B cell (primary cell): ENCODE measurements around the gene AGR3. TPM values are rescaled to one million over a fixed set of nuclear protein-coding genes. Genes with fewer than 3 reads are reported as not detected.

ENCODE experiments used
- ATAC-seq: fragments of 200-7000 bp; cut with Tn5 transposase; one replicate; pipeline ENCODE4 v1.10.0; 2021; ENCODE audit warnings: low read depth, mild to moderate bottlenecking, moderate number of reproducible peaks, moderate library complexity
- CTCF ChIA-PET: fragments of 350-600 bp; sonication (Branson Sonifier 250); formaldehyde crosslinking; loops from one replicate; lab custom pipeline; 2021; ENCODE audit warnings: antibody characterized with exemption, inconsistent platforms; lab: Charles Lee
- POLR2A ChIA-PET: fragments of 350-600 bp; sonication (Branson Sonifier 250); formaldehyde crosslinking; loops from one replicate; lab custom pipeline; 2021; ENCODE audit warnings: antibody characterized with exemption; lab: Charles Lee
- DNase-seq: peaks from one replicate; pipeline ENCODE4 v3.0.0; 2013
- H2AFZ ChIP-seq: 2 replicates; pipeline ENCODE4 v1.6.1; 2012; ENCODE audit warnings: mild to moderate bottlenecking, low read depth, low read length; ENCODE audit not compliant: insufficient read depth, poor library complexity, severe bottlenecking
- H3K27ac ChIP-seq, 2 donors: 1 replicate in 1 of 2; 2 replicates in 1 of 2; pipeline ENCODE4 v1.5.1; 2012 to 2013; ENCODE audit warnings: low read length in 2 of 2, mild to moderate bottlenecking in 2 of 2, moderate library complexity in 1 of 2
- H3K27me3 ChIP-seq, 4 experiments: fragments of 200-600 bp in 1 of 4; sonication (generic) in 1 of 4; replicated peaks in 1 of 4; 1 replicate in 2 of 4; 2 replicates in 2 of 4; pipeline versions ENCODE4 v1.6.1 to v1.7.0; 2013 to 2016; ENCODE audit warnings: low read length in 3 of 4, mild to moderate bottlenecking in 2 of 4, mixed read lengths in 1 of 4, moderate library complexity in 1 of 4; ENCODE audit not compliant: insufficient read depth in 4 of 4, control insufficient read depth in 3 of 4; ENCODE audit errors: control extremely low read depth in 1 of 4
- H3K36me3 ChIP-seq, 2 experiments: replicated peaks in 1 of 2; 1 replicate in 1 of 2; 2 replicates in 1 of 2; pipeline versions ENCODE4 v1.6.1 to v1.7.1; 2013; ENCODE audit warnings: low read length in 1 of 2; ENCODE audit not compliant: insufficient read depth in 2 of 2, control insufficient read depth in 1 of 2; ENCODE audit errors: control extremely low read depth in 1 of 2, extremely low read depth in 1 of 2
- H3K4me1 ChIP-seq, 2 donors: fragments of 200-600 bp in 1 of 2; sonication (generic) in 1 of 2; 1 replicate in 1 of 2; 2 replicates in 1 of 2; pipeline versions ENCODE4 v1.5.1 to v1.6.1; 2013 to 2017; ENCODE audit warnings: low read length in 2 of 2; ENCODE audit not compliant: control insufficient read depth in 2 of 2, insufficient read depth in 2 of 2
- H3K4me2 ChIP-seq: replicated peaks from 2 replicates; pipeline ENCODE3; 2012; ENCODE audit warnings: mild to moderate bottlenecking, low read depth, low read length; ENCODE audit not compliant: poor library complexity, severe bottlenecking
- H3K4me3 ChIP-seq, 5 experiments: fragments of 200-600 bp in 1 of 5; sonication (generic) in 1 of 5; 1 replicate in 3 of 5; 2 replicates in 2 of 5; pipeline versions ENCODE4 v1.5.1 to v1.7.0; 2011 to 2016; ENCODE audit warnings: low read length in 4 of 5, mild to moderate bottlenecking in 4 of 5, low read depth in 2 of 5, control low read depth in 1 of 5, moderate library complexity in 1 of 5; ENCODE audit not compliant: insufficient read depth in 1 of 5; ENCODE audit errors: control extremely low read depth in 1 of 5, extremely low read depth in 1 of 5
- H3K79me2 ChIP-seq: fragments of 200-600 bp; sonication (generic); one replicate; pipeline ENCODE4 v1.6.0; 2016; ENCODE audit warnings: low read length; ENCODE audit not compliant: control insufficient read depth, insufficient read depth
- H3K9ac ChIP-seq: fragments of 200-600 bp; sonication (generic); 2 replicates; pipeline ENCODE4 v1.6.1; 2017; ENCODE audit warnings: mild to moderate bottlenecking, low read length, moderate library complexity
- H3K9me3 ChIP-seq, 3 donors: one replicate each; pipeline versions ENCODE4 v1.6.1 to v1.7.1; 2013; ENCODE audit warnings: low read length in 2 of 3; ENCODE audit not compliant: control insufficient read depth in 2 of 3, insufficient read depth in 1 of 3; ENCODE audit errors: control extremely low read depth in 1 of 3
- H4K20me1 ChIP-seq: 2 replicates; pipeline ENCODE4 v1.6.0; 2012; ENCODE audit warnings: mild to moderate bottlenecking, low read length; ENCODE audit not compliant: insufficient read depth, control insufficient read depth, poor library complexity, severe bottlenecking
- H3K27ac Mint-ChIP-seq: one replicate; pipeline ENCODE4 v1.8.0; 2021; ENCODE audit warnings: mixed read lengths
- H3K27me3 Mint-ChIP-seq: one replicate; pipeline ENCODE4 v1.8.0; 2021; ENCODE audit warnings: mixed read lengths
- H3K4me1 Mint-ChIP-seq: one replicate; pipeline ENCODE4 v1.8.0; 2021; ENCODE audit warnings: mixed read lengths
- H3K4me3 Mint-ChIP-seq: one replicate; pipeline ENCODE4 v1.8.0; 2021; ENCODE audit warnings: mixed read lengths
- H3K9me3 Mint-ChIP-seq: one replicate; pipeline ENCODE4 v1.8.0; 2022; ENCODE audit warnings: mixed read lengths; ENCODE audit not compliant: insufficient read depth
- EZH2 ChIP-seq: IDR thresholded peaks from 2 replicates; pipeline ENCODE4 v1.6.1; 2012; ENCODE audit warnings: borderline replicate concordance, low read depth, mild to moderate bottlenecking, moderate library complexity, low read length; ENCODE audit not compliant: insufficient read depth, poor library complexity, severe bottlenecking
- WGBS: methylation state at CpG from one replicate; pipeline ENCODE4 v1.1.5; 2013; ENCODE audit warnings: missing lambda C conversion rate; ENCODE audit not compliant: insufficient coverage; 5-methylcytosine and 5-hydroxymethylcytosine counted together
- intact Hi-C: fragments of 100-400 bp; cut with micrococcal nuclease; formaldehyde crosslinking; loops from one replicate; pipeline ENCODE4 v1.10.0; 2022
- polyA plus RNA-seq: library from polyadenylated mRNA; depleted of rRNA; stranded (reverse); fragments of >200 nt; gene quantifications from 2 replicates; pipeline ENCODE4 v1.2.3, GENCODE V29; 2012
- total RNA-seq, 2 donors: library from RNA; stranded (reverse); fragments of 120-200 nt in 1 of 2; gene quantifications; 1 replicate in 1 of 2; 2 replicates in 1 of 2; pipeline versions ENCODE4 v1.2.3 to v1.2.4, GENCODE V29; 2013 to 2022
- TF ChIP-seq, protein P1 (sequence below): fragments of 200-600 bp; IDR thresholded peaks from one replicate; pipeline ENCODE4 v1.8.0; 2022; ENCODE audit warnings: antibody characterized with exemption, mild to moderate bottlenecking

AGR3 gene
- total and polyA plus RNA-seq, 2 donors (not counting 1 experiment from before 2014, with no cell fraction given), result not detected

DNA sequence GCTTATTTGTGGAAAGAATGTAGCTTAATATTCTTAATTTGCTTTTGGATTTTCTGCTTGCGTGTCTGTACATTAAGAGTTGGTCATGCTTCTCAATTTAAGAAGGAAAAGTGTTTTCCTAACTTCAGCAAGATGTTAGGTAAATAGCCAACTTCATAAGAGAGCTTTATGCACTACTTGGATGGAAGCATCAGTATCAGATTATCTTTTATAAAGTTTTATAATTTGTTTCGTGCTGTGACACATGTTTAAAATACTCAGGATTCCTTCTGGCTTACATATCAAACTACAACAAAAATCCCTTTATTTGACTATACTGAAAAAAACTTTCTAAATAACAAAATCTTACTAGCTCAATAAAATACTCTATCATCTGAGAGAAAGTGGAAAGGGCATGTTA is 42.1 kb downstream of the AGR3 start:
- ChIA-PET POLR2A (no interaction called here), CTCF (no interaction called here)
- no peak overlapping the region for H3K4me3 ChIP-seq
- H3K79me2 ChIP-seq, result no peaks in the 10 kb centered on the region
- no peak overlapping the region for H3K4me2 ChIP-seq
- H3K9me3 ChIP-seq, result no peaks in the 10 kb centered on the region
- H2AFZ ChIP-seq, result no peak overlapping the region
- H3K4me1 ChIP-seq, result peaks cover 7 to 8% of the 10 kb centered on the region in 2 donors
- Mint-ChIP-seq H3K4me3 (no peak overlapping the region), H3K9me3 (no peaks in the 10 kb centered on the region), H3K27ac (no peak overlapping the region), H3K27me3 (no peaks in the 10 kb centered on the region), H3K4me1 (peaks cover 14% of the 10 kb centered on the region)
- DNase-seq (no peak), ATAC-seq (no peak)
- H4K20me1 ChIP-seq, result no peaks in the 10 kb centered on the region
- intact Hi-C loops, result no loop called here
- no peak overlapping the region for H3K9ac ChIP-seq
- H3K27ac ChIP-seq, result no peak overlapping the region
- no peaks in the 10 kb centered on the region for H3K36me3 ChIP-seq
- WGBS, result no CpG with 5 or more reads among the region's 2 CpGs
- H3K27me3 ChIP-seq, result no peaks in the 10 kb centered on the region
- TF ChIP-seq, protein P1, sequence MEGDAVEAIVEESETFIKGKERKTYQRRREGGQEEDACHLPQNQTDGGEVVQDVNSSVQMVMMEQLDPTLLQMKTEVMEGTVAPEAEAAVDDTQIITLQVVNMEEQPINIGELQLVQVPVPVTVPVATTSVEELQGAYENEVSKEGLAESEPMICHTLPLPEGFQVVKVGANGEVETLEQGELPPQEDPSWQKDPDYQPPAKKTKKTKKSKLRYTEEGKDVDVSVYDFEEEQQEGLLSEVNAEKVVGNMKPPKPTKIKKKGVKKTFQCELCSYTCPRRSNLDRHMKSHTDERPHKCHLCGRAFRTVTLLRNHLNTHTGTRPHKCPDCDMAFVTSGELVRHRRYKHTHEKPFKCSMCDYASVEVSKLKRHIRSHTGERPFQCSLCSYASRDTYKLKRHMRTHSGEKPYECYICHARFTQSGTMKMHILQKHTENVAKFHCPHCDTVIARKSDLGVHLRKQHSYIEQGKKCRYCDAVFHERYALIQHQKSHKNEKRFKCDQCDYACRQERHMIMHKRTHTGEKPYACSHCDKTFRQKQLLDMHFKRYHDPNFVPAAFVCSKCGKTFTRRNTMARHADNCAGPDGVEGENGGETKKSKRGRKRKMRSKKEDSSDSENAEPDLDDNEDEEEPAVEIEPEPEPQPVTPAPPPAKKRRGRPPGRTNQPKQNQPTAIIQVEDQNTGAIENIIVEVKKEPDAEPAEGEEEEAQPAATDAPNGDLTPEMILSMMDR, result no peak
- TF ChIP-seq EZH2, result no peak

DNA sequence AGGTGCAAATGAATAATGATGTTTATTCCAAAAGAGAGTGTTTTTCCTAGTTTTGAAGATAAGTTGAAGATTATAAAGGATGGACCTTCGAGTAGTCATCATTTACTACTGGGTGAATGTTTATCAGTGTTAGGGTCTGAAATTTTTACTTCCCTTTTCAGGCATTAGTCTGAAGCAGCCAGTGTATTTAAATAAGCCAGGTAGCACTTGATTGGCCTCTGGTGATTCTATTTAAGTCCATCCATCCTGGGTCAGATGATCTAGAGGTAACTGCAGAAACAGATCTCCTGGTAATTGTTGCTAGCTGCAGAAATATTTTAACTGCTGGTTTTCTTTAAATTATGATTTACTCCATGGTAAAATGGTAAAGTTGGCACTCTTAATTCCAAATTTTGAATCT is 42.9 kb downstream of the AGR3 start:
- no peaks in the 10 kb centered on the region for H4K20me1 ChIP-seq
- no peak for ATAC-seq
- WGBS, result no CpG with 5 or more reads among the region's 1 CpG
- Mint-ChIP-seq H3K9me3 (no peaks in the 10 kb centered on the region), H3K27me3 (no peaks in the 10 kb centered on the region), H3K4me1 (peaks cover 14% of the 10 kb centered on the region), H3K27ac (peak overlapping the region; percentile 21), H3K4me3 (peak overlapping the region; percentile 27)
- H3K9ac ChIP-seq, result no peak overlapping the region
- H2AFZ ChIP-seq, result peak overlapping the region; percentile 2
- H3K36me3 ChIP-seq, result no peaks in the 10 kb centered on the region
- H3K27me3 ChIP-seq, result no peaks in the 10 kb centered on the region
- no peak overlapping the region for H3K4me2 ChIP-seq
- peaks cover 7 to 8% of the 10 kb centered on the region in 2 donors for H3K4me1 ChIP-seq
- intact Hi-C loops, result no loop called here
- DNase-seq, result peak; percentile 20
- ChIA-PET CTCF (interaction anchor here (1.0 kb wide), 1 partner anchor 274 kb away, joined by 3 read pairs; no protein-coding TSS in a partner anchor), POLR2A (interaction anchor here (0.6 kb wide), 1 partner anchor 88 kb away, joined by 3 read pairs; no protein-coding TSS in a partner anchor)
- TF ChIP-seq, protein P1, result no peak
- TF ChIP-seq EZH2, result no peak
- no peak overlapping the region for H3K4me3 ChIP-seq
- H3K9me3 ChIP-seq, result no peaks in the 10 kb centered on the region
- H3K79me2 ChIP-seq, result no peaks in the 10 kb centered on the region
- H3K27ac ChIP-seq, result no peak overlapping the region
